Left forelimb (tissue), 1 donor: ENCODE results near the gene MFSD12.

Source experiments
- DNase-seq: peaks from one replicate; pipeline ENCODE4 v3.0.0-alpha.2; 2018; ENCODE audit warnings: low spot score

The MFSD12 gene

GRCh38 chr19:3555653-3556422, 1.5 kb downstream of the MFSD12 start:
- no peak for DNase-seq

DNA sequence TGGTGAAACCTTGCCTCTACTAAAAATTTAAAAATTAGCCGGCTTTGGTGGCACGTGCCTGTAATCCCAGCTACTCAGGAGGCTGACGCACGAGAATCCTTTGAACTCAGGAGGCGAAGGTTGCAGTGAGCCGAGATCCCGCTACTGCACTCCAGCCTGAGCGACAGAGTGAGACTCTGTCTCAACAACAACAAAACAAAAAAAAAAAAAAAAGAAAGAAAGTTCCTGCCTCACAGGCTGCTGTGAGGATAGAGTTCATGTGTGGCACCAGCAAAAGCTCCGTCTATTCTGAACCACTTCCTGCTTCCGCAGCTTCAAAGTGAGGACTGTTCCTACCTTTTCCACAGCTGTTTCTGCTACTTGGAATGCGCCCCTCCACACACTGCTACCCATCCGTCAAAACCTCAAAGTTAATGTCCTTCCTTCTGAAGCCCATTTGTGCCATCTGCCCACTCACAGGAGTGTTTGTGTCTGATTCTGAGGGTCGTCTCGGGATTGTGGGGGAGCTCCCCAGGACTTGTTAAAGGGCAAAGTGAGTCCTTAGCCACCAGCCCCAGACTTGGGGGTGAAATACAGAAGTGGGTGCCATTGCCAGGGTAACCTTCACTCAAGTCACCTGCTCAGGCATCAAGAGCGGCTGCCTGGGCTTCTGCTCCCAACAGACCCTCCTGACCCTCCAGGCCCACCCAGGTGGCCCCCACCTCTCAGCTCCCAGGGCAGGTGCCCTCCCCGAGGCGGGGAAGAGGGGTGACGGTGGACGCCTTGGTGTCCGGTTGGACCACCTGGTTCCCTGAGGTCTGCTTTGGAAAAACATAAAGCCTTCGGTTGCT, 2.9 kb downstream of the MFSD12 start:
- DNase-seq: no peak

- DNase-seq: no peak
Observed at GRCh38 chr19:3551792-3552095, 5.6 kb downstream of the MFSD12 start.

DNA sequence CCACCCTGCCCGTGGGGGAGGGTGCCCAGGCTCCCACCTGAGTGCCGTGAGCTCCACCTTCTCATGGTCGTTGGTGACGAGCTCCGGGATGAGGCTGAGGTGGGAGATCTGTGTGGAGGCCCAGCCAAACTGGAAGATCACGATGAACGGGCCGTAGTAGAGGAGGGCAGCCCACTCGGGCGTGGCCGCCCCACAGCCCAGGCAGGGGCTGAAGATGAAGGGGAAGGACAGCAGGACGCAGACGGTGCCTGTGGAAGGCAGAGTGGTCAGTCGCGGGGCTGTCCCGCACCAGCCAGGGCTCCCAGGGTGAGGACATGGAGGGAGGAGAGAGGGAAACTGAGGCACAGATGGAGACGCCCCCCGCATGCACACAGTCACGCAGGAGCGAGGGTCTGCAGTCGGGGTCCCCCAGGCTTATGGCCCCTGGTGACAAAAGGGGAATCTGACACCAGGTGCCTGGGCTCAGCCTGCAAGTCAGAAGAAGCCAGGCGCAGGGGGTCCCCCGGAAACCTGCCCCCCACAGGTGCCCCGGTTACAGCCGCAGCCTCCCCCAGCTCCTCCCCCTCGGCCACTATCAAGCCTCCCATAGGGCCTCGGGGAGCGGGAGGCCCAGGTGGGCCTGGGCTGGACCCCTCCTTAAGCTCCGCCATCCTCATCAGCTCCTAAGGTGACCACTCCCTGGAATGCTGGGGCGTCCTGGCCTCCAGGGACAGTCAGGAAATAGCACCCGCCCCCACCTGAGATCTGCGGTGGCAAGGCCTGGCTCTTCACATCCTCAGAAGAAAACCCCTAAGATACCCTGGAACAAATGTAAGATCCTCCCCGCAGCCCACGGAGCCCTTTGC, 6.2 kb downstream of the MFSD12 start:
- no peak for DNase-seq

- DNase-seq: no peak
Observed at GRCh38 chr19:3549816-3550215, 7.6 kb downstream of the MFSD12 start.

DNA sequence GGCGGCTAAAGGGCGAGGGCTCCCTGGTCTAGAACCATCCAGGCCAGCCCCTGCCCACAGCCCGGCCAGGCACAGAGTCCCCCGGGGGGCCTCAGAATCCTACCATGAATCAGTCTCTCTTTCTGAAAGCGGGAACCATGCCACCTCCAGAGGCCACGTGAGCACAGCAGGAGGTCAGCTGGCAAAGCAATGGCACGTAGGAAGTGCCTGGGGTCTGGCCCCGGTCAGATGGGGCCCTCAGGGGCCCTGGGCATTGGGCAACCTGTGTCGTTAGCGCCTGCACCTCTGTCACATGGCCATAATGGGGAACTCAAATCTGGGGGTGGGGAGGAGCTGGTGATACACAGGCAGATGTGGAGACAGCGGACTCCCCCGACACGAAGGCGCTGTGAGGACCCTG, 8.8 kb downstream of the MFSD12 start:
- no peak for DNase-seq

DNA sequence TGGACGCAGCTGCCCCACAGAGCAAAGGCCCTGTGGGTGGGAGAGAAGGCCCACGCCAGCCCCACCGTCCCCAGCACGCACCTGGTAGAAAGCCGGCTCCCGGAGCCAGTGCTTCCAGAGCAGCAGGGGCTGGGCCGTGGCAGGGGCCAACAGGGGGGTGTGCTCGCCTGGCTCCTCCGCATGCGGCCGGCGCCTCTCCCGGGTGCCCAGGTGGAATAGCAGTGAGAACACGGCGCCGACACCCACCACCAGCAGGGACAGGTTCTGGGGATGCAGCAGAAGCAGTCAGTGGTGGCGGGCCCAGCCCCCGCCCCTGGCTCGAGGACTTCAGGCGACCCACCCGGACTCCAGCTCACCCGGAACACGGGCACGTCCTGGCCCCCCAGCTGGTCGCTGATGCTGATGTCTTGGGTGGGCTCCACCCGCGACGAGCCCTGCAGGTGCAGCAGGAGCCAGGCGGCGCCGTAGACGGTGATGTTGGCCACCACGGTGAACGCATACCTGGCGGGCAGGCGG, 9.6 kb downstream of the MFSD12 start:
- DNase-seq: no peak

DNA sequence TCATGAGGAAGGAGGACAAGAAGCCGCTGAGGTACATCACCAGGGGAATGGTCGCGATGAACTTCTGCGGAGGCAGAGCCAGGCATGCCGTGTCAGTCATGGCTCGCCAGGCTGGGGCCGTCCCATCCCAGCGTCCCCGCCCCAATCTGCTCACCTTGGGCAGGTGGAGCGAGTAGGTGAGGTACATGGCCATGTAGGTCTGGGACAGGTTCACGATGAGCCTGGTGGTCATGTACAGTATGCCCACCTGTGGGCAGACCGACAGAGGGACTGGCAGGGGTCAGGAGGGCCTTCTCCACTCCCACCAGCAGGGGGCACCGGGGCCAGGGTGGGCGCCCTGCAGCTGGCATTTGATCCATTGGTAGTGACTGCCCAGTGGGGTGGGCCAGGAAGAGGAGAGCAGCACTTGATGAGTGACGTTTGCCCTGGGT, 10.1 kb downstream of the MFSD12 start:
- DNase-seq: no peak

DNA sequence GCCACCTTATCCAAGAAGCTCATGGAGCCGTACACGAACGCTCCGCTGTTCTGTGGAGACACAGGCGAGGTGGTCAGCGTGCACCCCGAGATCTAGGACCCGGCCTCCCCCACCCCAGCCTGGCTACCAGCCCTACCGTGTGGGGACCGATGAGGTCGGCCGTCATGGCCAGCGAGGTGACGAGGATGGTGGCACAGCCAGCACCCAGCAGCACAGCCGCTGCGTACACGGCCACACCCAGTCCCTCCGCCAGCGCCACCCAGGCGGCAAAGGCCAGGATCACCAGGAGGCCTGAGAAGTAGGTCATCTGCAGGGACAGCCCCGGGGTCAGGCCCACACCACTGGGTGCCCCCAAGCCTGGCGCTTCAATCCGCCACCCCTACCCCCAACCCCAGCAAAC, 11.3 kb downstream of the MFSD12 start:
- no peak for DNase-seq

DNA sequence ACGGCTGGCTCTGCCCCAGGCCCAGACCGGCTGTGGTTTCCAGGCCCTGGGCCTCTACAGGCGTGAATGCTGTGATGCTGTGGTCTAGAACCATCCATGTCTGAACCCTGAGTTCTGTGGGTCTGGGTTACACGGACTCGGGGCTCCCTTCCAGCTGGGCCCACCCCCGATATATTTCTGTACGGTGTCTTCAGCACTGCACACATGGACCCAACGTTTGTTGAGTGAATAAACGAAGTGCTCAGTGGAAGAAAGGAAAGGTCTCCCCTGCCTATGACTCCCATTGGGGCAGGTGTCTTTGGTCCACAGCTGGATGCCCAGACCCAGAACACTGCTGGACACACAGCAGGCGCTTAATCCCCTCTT, 11.7 kb downstream of the MFSD12 start:
- DNase-seq: no peak

DNA sequence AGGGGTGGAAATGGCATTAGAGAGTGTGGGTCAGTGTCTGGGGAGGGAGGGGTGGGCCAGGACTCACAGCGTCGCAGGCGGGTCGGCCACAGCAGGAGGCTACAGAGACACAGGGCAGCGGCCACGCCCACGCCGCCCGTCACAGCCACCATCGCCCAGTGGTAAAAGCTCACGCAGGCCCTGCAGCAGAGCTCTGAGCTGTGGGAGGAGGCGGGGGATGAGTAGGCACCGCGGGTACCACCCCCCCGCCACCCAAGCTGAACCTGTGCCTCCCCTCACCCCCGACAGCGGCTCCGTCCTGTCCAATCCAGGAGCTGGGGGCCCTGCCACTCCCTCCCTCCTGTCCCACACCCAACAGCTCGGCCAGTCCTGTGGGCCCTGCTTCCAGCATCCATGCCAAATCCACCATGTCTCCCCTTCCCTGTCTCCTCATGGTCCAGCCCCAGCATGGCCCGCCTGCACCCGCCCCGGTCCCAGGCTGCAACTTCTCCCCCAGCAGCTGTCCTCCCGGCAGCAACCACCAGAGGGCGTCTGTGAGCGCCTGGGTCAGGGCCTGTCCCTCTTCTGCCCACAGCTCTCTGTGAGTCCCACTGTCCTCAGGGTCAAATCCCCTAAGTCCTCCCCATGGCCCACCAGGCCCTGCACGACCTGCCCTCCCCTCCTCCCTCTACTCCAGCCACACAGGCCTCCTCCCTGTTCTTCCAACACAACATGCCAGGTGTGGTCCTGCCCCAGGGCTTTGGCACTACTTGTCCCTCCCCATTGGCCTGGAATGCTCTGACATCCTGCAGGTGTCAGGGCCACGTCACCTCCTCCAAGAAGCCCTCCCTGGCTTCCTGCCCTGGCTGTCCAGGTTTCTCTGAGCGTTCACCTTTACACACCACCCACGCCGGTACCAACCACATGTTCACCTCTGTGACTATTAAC, 12.4 kb downstream of the MFSD12 start:
- DNase-seq: no peak

DNA sequence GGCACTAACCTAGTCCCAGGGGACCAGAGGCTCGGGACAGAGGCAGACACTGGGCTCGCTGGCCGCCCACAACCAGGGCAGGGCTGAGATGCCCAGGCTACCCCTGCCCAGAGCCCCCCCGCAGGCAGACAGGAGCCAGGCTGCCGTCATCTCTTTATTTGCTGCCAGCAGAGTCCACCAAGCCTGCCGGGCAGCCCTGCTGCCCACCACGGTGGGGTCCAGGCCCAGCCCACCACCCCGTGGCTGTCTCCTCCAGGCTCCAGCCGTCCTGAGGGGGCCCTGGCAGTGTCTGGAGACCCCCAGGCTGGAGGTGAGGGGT, 13.4 kb downstream of the MFSD12 start:
- DNase-seq: no peak

- no peak for DNase-seq
Observed at GRCh38 chr19:3543150-3544057, 14.0 kb downstream of the MFSD12 start.

DNA sequence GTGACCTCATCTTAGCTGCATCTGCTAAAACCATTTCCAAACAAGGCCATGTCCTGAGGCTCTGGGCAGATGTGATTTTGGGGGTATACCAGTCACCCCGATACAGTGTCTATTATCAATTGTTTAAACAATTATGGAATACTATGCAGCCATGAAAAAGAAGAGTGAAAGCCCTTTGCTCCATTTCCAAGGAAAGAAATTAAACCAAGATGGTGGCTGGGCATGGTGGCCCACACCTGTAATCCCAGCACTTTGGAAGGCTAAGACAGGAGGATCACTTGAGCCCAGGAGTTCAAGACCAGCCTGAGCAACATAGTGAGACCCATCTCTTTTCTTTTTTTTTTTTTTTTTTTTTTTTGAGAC, 17.6 kb downstream of the MFSD12 start:
- no peak for DNase-seq

DNA sequence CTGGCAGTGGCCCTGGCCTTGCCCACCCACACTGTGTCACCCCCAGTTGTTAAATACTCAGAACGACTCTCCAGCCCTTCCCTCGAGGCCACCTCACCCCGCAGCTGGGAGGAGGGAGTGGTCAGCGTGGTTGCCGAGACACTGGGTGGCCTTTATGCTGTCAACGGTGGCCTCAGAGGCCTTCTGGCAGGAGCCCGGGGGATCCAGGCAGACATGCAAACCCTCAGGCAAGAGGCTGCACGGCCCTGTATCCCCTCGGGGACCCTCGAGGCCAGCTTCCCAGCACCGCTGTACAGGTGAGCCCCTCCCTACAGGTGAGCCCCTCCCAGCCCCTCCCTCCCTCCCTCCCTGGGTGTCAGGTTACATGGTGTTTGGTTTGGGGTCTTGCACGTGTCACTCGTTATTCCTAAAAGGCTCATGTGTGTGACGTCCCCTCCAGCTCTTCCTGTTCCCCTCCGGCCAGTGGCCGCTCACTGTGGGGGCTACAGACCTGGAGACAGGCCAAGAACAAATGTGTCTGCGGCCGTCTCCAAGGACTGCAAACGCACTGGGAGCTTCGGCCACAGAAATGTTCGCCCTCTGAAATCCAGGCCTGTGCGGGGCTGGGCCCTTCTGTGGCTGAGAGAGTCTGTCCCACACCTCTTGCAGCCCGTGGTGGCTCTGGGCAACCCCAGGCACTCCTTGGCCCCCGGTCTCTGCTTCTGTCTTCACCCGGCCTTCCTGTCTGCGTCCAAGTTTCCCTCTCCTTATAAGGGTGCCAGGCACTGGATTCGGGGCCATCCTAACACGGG, 18.2 kb downstream of the MFSD12 start, which contains the start of gene TEKTIP1:
Gene TEKTIP1 (plus strand): TSS at position 210 of the 791 bp plus-strand sequence. CDS start 4 bp downstream, at position 214.
- DNase-seq: no peak

DNA sequence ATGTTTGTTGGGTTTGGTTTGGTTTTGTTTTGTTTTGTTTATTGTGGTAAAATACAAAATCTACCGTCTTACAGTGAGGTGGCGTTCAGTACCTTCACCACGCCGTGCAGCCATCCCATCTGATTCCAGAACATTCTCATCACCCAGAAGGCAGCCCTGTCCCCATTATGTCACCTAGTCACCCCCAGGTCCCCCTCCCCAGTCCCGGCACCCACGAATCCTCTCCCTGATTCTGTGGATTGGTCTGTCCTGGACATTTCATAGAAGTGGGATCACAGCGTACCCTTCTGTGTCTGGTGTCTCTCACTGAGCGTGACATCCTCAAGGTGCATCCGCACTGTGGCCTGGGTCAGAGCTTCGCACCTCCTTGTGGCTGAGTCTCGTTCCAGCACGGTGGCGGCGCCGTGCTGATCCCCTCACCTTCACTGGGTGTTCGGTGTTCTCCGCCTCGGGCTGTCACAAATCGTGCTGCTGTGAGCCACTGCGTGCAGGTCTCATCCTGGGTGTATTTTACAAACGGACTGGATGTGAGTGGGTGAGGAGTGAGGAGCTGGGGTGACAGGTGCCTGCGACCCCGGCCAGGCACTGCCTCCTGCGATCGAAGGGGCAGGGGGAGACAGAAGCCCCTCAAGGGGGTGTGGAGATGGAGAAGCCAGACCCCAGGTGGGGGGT, 19.0 kb downstream of the MFSD12 start:
- DNase-seq: no peak

DNA sequence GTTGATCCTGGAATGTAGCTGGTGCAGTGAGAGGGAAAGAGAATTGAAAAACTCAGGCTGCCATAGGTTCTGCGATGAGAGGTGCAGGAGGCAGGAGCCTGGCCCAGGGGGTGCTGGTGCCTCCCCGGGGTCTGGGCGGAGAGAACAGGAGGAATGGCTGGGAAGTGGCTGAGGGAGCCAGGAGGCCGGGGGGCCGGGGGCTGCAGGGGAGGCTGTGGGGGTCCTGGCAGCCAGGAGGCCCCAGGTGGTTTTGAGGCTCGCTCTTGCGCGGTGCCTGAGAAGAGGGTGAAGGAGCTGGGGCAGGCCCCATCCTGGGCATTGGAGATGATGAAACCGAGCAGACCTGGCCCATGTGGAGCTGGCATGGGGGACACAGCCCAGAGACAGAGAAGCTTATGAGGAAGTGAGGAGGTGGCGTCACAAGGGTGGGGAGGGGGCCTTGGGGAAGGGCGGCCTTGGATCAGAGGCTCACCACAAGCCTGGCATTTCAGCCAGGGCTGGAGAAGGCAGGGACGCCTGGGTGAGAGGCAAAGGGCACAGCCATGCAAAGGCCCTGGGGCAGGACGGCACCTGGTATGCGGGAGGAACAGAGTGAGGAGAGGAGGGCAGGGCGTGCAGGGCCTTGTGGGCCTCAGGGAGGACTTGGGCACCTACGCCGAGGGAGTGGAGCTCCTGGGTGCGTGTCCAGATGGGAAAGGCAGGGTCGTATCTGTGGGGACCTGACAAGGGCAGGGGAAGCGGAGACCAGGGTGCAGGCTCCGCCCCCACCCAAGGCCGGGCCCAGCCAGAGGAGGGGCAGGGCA, 19.7 kb downstream of the MFSD12 start:
- DNase-seq: no peak

DNA sequence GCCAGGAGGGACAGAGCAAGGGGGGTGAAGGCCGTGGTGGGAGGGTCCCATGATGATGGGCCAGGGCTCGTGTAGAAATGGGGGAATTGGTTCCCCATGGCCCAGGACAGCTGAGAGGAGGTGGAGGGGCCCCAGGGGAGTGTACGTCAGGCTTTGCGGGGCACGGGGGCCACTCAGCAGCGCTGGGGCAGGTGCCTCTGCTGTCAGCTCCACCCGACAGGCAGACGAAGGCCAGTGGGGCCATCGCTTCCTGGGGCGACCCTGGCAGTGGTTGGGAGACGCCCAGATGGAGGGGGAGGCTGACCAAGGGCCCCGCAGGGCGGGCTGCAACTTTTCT, 20.3 kb downstream of the MFSD12 start:
- DNase-seq: no peak
